AG08396 (cell line): ENCODE results near the gene CD8B2.
"Not testable (repeated sequence)": the region's sequence is repeated elsewhere in the genome, so short reads cannot be mapped to it uniquely, and the experiment has no call there.

ENCODE experiments used
- DNase-seq: peaks from one replicate; pipeline ENCODE4 v3.0.0; 2012; ENCODE audit warnings: low spot score, mixed read lengths

The CD8B2 gene

DNA sequence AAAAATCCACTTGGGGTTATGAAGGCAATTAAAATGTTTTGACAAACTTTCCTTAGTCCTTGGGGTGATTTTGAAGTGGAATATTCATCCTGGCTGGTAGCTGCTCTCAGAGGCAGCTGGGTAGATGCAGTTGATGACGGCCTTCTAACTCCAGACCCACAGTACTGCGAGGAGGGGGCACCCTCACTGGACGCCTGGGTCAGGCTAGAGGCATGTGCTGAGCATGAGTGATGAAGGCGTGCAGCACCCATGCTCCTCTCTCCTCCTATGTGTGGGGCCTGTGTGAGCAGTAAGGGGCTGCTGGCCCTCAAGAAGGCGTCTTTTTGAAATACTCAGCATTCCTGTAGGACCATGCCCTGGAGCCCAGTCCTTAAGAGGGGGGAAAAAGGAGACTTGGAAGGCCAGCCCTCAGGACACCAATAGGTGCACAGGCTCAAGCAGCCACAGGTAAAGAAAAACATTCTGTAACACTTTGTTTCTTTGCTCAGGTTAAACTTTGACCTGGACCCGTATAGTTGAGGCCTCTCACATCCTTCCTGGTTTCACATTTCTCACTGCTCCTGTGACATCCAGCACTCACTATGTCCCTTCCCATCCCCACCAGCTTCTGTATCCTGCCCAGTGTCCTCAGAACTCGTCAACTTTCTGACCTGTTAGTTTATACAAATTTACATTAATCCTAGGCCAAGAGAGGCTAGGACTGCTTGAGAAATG, 64.4 kb downstream of the CD8B2 start:
- DNase-seq, result no peak

- DNase-seq, result no peak
These were observed 65.8 kb downstream of the CD8B2 start for GRCh38 chr2:106552921-106553320.

DNA sequence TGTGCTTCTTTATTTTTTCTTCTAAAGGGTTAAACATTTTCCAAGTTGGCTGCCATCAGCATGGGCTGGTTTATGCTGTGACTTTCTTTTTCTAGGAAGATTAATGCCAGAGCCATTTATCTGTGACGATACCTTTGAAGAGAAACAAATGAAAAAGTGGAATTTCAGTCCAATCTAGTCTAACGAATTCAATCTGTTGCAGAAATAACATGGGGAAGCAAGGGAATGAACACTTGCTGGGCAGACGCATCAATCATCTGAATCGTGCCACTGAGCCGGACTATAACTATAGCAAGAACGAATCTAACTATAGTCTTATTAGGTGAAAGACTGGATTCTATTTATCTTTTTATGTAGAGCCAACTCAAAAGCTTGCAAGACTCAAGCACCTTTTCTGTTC, 66.2 kb downstream of the CD8B2 start:
- DNase-seq, result no peak

GRCh38 chr2:106554411-106554810, 67.2 kb downstream of the CD8B2 start:
- no peak for DNase-seq

- DNase-seq, result no peak
These were observed 67.9 kb downstream of the CD8B2 start for GRCh38 chr2:106555053-106555452.

DNA sequence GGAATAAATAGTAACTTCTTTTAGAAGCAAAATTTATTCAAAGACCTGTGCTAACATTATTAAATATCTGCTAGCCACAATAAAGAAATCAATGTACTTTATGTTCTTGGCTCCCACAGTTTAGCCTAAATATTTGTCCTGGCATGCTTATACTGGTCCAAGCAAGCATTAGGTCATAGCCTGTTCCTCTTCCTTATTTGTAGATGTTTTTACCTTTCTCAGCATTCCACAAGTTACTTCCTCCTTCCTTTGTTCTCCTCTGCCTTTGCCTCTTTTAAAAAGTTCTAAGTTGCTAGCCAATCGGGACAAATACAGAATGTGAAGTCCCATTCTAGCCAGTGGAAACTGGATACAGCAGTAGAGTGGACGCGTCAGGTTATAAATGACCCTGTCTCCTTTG, 72.6 kb downstream of the CD8B2 start:
- DNase-seq, result not testable (repeated sequence)

DNA sequence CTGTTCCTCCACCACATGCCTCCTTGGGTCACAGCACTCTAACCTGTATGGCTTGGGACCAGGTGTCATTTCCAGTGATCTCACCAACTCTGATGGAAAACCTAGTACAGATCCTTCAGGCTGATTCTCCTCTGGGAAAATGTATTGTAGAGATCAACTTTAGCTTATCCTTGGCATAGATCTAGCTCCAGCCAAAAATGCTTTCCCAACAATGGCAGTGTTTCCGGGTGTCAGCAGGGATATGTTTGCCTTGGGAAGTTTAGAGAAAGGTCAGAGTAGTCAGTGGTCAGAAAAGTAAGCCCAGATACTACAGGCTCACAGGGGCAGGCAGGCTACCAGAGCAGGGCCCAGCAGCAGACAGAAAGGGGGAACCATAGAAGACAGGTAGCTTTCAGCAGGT, 73.6 kb downstream of the CD8B2 start:
- DNase-seq, result no peak

GRCh38 chr2:106561356-106561755, 74.2 kb downstream of the CD8B2 start:
- no peak for DNase-seq

- no peak for DNase-seq
These were observed 74.6 kb downstream of the CD8B2 start for GRCh38 chr2:106561803-106562202.

DNA sequence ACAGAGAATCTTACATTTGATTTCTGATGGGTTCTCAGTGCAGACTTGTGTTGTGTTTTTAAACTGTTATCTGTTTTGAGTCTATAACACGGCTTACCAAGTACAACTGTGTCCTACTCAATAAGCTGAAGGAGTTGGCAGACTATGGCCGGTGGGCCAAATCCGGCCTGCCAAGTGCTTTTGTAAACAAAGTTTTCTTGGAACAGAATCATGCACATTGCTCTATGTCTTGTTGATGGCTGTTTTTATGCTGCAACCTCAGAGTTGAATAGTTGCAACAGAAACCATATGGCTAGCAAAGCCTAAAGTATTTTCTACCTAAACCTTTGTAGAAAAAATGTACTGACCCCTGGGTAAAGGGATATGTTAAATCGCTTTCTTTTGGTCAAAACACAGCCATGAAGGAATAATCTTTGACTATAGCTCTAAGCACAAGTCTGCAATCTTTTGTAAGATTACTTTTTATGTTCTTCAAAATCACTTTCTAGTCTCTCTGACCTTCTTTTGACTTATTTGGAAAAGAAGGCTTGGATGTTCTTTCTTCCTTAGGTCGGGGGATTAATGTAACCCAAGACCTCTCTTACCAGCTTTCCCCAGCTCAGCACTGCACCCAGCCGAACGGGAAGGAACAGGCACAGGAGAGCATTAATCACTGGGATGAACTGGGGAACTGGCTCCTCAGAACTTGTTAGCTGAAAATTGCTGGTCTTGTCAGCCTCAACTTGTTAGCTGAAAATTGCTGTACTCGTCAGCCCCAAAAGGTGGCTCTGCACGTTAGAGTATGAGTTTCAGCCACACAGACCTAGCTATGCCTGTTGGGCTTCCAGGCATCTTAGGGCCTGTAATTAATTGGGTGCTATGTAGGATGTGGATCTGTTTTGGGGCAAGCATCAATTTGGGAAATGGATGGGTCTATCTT, 75.4 kb downstream of the CD8B2 start:
- no peak for DNase-seq

GRCh38 chr2:106563195-106563594, 76.0 kb downstream of the CD8B2 start:
- DNase-seq, result no peak

DNA sequence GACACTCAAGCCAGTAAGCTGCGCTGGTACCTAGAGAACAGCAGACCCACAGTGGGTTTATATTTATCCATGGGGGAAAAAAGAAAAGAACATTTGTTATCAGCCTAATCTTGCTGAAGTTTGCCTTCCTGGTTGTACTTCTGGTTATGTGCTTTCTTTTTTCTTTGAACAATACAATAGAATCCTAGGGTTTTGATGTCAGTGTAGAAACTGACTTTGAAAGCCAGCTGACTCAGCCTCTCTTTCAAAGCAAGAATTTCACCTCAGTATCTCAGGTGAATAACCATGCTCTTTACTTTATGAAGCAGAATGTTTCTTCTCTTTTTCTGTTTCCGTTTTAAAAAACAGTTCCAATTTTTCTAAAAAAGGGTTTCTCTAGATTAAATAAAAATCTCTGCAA, 78.4 kb downstream of the CD8B2 start:
- no peak for DNase-seq

GRCh38 chr2:106566050-106566449, 78.9 kb downstream of the CD8B2 start:
- no peak for DNase-seq

- DNase-seq, result not testable (repeated sequence)
These were observed 79.3 kb downstream of the CD8B2 start for GRCh38 chr2:106566484-106566883.

DNA sequence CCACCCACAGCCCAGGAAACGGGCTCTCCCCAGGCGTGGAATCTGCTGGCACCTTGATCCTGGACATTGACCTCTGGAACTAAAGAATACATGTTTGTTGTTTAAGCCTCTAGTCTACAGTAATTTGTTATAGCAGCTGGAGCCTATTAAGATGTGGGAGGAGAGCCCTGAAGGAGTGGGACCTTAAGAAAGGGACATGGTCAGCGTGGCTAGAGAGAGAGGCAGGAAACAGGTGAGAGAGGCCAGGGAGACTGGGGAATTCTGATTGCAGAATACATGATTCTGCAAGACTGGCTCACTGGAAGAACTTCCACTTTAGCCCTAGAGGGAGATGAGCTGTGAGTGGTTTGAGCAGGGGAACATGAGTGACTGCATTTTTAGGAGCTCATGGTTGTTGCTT, 83.2 kb downstream of the CD8B2 start:
- no peak for DNase-seq
